Loucy (cell line): ENCODE results near the gene SUPT3H.

Source experiments
- EZH2phosphoT487 ChIP-seq: fragments of 200-600 bp; IDR thresholded peaks from 2 replicates; pipeline ENCODE4 v1.6.1; 2018; ENCODE audit warnings: antibody characterized with exemption, mild to moderate bottlenecking, moderate library complexity, borderline replicate concordance
- TF ChIP-seq, protein P1 (sequence below): fragments of 200-600 bp; sonication (generic); conservative IDR thresholded peaks from 2 replicates; pipeline ENCODE4 v1.5.1; 2014; ENCODE audit warnings: mild to moderate bottlenecking, antibody characterized with exemption, low read length

DNA sequence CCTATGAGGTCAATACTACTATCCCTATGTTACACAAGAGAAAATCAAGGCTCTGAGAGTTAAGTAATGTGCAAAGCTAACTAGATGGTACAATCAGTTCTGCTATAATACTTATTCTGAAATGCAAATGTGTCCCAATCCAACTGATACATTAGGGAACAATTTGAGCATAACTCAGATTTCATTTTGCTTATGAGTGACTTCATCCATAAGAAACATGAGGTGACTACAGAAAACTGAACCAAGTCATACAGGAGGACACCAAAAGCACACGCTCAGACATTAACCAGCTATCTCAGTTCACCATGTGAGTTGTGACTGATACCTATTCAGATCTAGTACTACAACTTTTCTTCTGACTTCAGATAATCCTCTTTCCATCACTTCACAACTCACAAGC is 229.5 kb downstream of the SUPT3H start:
- TF ChIP-seq, protein P1, sequence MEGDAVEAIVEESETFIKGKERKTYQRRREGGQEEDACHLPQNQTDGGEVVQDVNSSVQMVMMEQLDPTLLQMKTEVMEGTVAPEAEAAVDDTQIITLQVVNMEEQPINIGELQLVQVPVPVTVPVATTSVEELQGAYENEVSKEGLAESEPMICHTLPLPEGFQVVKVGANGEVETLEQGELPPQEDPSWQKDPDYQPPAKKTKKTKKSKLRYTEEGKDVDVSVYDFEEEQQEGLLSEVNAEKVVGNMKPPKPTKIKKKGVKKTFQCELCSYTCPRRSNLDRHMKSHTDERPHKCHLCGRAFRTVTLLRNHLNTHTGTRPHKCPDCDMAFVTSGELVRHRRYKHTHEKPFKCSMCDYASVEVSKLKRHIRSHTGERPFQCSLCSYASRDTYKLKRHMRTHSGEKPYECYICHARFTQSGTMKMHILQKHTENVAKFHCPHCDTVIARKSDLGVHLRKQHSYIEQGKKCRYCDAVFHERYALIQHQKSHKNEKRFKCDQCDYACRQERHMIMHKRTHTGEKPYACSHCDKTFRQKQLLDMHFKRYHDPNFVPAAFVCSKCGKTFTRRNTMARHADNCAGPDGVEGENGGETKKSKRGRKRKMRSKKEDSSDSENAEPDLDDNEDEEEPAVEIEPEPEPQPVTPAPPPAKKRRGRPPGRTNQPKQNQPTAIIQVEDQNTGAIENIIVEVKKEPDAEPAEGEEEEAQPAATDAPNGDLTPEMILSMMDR, result no peak
- no peak for TF ChIP-seq EZH2phosphoT487
